NCI-H510A treated with DMSO at 0.1 percent for 48 hours (cell line): Measurements from ENCODE around the gene PKN2.
"Not testable (repeated sequence)": the region's sequence is repeated elsewhere in the genome, so short reads cannot be mapped to it uniquely, and the experiment has no call there.

ENCODE experiments used
- DNase-seq: peaks from one replicate; lab custom pipeline; 2025; lab: John Stamatoyannopoulos, UW

Gene PKN2

DNA sequence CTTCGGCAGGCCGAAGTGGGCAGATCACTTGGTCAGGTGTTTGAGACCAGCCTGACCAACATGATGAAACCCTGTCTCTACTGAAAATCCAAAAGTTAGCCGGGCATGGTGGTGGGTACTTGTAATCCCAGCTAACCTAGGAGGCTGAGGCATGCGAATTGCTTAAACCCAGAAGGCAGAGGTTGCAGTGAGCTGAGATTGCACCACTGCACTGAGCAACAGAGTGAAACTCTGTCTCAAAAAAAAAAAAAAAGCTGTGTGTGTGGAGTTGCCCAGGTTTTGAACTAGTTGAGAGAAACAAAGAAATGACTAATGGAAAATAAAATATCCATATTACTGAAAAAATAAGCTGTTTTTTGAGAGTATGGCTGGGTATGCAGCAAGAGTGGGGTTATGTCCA, 107.1 kb downstream of the PKN2 start:
- no peak for DNase-seq

DNA sequence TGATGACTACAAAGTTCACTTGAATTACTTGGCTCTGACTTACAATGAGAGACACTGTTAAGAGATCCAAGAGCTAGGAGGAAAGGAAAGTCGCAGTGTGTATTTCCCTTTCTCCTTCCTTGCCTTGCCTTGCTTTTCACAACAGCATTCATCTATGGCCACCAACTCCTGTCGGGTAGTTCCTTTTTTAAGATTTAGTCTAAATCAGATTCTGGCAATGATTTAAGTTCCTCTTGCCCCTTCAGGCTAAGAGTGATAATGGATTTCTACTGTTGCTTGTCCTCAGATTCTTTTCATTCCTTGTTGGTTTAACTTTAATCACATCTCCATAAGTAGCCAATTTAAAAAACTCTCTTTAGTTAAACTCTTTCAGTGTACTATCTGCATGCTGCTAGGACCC, 115.4 kb downstream of the PKN2 start:
- DNase-seq = no peak

DNA sequence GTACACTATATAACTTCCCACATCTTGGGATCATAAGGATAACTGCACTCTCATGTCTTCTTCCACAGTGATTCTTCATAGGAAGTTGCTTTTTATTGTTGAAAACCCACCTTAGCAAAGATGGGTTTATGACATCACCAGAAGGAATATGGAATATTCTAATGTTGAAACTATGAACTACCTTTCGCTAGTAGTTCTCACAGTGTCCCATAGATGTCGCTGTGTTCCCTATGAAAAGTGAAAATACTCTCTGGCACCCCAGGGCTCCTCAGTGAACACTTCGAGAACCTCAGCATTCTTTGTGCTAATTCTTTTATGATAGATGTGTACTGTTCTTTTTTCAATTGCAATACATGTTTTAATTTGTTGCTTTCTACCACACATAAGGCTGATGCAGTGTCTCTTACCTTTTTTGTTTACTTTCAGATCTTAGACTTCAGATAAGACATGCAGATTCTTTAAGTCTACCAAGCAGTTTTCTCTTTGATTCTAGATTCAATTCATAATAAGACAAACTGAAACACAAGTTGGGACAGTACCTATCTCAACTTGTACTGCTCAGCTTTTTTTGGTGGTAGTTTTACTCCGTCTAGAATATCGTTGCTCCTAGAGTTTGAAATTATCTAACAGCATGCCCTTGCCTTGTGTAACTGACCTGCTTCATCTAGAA, 116.4 kb downstream of the PKN2 start:
- DNase-seq = no peak

DNA sequence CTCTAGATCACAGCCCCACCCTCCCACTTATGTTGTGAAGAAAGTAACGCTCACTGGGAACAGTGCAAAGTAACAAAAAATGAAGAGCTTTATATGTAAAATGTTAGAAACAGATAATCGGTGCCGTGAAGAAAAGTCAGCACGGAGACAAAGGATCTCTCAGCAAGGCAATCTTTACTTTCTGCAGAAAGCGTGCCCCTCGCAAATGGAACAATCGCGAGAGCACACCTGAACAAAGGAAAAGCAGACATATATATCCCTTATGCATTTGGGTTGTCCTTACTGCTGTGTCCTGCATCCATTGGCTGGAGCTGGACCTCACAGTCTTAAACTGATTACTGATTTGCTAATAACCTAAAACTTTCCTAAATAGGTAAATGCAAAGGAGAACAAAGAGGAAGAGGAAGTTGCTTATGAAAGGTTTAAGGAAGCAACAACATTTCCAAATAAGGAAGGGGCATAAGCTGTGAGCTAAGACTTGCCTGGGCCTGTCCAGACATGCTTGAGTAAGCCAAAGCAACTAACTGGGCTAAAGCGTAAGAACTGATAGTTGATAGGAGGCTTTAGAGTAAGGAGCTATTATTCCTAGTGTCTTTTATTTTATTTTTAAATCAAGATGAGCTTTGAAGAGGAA, 117.6 kb downstream of the PKN2 start:
- no peak for DNase-seq

DNA sequence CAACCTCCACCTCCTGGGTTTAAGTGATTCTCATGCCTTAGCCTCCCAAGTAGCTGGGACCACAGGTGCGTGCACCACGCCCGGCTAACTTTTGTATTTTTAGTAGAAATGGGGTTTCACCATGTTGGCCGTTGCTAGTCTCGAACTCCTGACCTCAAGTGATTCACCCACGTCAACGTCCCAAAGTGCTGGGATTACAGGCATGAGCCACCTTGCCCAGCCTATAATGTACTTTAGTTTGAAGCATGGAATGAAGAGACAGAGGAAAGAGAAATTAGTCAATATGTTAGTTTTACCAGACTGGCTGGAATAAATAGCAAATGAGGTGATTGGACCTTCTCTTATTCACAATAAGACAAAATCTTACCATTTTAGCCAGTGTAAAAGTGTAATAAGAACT, 118.3 kb downstream of the PKN2 start:
- no peak for DNase-seq

DNA sequence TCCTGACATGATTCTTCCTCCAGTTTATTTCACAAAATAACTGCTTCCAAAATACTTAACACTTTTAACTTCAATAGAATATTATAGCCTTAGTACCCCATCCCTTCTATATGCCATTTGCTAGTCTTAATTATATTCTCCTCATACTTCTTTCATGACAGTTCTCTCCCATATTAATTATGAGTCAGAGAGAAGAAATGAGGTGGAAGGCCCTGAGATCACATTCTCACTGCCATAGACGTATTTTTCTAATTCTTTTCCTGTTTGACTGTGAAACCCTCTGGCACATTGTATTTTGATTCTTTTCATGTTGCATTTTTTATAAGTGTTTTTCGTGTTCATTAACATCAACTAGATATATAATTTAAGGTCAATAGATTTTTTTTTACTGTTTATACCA, 118.9 kb downstream of the PKN2 start:
- no peak for DNase-seq

DNA sequence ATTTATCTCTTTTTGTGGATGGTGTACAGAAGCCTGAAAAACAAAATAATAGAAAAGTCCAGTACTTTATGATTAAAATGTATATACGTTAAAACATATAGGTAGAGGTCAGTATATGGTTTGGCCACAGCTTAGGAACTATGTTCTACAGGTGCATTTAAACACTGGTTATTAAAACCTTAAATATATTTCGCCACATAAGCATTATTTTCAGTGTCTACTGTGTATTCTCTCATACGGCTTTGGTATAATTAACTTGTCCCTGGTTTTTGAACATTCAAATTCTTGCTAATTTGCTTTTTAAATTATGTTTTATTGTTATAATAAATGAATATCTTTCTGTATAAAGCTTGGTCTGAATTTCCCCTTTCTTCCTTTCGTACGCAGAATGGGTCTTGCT, 119.4 kb downstream of the PKN2 start:
- no peak for DNase-seq

DNA sequence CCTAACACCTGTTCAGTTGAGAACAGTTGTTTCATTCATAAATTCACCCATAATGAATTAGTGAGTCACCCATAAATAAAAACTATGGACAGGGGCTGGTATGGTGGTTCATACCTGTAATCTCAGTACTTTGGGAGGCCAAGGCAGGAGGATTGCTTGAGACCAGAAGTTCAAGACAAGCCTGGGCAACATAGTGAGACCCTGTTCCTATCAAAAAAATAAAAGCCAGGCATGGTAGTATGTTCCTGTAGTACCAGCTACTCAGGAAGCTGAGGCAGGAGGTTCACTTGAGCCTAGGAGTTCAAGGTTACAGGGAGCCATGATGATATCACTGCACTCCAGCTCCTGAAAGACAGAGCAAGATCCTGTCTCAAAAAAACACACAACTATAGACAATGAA, 128.3 kb downstream of the PKN2 start:
- no peak for DNase-seq

DNA sequence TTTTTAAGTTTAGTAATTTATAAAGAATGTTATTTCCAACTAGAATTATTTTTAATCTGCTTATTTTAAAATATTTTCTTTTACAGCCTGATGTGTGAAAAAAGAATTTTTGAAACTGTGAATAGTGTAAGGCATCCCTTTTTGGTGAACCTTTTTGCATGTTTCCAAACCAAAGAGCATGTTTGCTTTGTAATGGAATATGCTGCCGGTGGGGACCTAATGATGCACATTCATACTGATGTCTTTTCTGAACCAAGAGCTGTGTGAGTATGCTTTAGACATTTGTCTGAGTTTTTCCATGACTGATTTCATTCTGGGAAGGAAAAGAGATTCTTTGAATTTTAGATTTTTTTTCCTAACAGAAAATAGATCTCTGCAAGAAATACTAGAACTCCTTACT, 129.4 kb downstream of the PKN2 start:
- no peak for DNase-seq

DNA sequence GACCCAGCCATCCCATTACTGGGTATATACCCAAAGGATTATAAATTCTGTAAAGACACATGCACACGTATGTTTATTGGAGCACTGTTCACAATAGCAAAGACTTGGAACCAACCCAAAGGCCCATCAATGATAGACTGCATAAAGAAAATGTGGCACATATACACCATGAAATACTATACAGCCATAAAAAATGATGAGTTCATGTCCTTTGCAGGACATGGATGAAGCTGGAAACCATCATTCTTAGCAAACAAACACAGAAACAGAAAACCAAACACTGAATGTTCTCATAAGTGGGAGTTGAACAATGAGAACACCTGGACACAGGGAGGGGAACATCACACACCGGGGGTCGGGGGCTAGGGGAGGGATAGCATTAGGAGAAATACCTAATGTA, 135.6 kb downstream of the PKN2 start:
- DNase-seq = not testable (repeated sequence)

DNA sequence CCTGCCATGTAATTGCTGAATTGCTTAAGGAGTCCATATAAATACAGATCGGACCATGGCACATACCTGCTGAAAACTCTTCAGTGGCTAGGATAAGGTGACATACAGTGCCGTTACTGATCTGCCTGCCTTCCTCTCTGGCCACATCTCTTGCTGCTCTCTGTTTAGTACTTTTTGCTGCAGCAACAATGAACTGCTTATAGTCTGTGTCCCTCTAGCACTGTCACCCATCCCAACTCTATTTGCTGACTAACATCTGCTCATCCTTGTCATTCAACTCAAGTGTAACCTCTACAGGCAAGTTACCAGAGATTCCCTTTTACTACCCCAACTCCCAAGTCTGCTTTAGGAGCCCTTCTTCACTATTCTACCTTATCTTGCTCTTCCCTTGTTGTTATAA, 141.6 kb downstream of the PKN2 start:
- peak; percentile 90 for DNase-seq

DNA sequence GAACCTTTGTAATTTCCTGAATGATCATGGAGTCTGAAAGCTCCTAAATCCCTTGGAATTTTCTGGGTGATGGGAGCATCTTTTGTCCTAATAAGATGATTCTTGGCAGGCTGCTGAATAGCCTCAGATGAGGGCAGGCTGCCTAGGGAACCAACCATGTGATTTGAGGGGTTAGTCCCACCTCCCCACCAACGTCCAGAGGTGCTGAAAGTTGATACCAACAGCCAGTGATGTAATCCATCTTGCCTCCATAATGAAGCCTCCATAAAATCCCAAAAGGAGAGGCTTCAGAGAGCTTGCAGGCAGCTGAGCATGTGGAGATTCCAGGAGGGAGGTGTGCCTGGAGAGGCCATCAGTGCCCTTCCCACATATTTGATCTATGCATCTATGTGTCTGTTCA, 163.6 kb downstream of the PKN2 start:
- no peak for DNase-seq

DNA sequence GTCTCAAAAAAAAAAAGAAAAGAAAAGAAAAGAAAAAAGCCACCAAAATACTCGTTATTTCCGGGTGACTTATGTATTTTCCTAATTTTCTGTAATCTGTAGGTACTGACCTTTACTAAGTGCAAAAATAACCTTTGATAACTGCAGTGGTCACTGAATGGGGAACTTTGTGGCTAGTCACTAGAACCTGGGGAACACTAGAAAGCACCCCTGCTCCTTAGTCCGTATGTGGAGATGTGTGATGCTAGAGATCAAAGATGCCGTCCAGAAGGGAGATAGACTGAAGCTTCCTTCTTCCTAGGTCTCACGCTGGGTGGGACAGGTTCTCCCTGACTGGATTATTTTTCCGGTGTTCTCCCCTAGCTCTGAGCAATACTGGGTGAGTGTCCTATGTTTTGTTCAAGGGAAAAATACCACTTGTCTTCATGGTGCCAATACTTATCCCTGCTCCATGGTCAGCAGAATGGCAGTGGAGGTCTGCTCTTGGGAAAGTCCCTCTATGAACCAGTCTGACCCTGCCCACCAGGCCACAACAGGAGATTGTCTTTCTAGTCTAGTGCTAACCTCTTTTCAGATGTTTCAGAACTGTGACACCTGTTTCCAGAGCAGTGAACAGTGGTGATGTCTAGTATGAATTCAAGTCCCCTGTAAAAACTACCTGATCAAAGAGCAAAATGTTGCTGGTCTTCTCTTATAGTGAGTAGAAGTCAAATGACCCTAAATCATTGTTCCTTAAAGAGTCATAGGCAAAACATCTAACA, 167.4 kb downstream of the PKN2 start:
- no peak for DNase-seq

DNA sequence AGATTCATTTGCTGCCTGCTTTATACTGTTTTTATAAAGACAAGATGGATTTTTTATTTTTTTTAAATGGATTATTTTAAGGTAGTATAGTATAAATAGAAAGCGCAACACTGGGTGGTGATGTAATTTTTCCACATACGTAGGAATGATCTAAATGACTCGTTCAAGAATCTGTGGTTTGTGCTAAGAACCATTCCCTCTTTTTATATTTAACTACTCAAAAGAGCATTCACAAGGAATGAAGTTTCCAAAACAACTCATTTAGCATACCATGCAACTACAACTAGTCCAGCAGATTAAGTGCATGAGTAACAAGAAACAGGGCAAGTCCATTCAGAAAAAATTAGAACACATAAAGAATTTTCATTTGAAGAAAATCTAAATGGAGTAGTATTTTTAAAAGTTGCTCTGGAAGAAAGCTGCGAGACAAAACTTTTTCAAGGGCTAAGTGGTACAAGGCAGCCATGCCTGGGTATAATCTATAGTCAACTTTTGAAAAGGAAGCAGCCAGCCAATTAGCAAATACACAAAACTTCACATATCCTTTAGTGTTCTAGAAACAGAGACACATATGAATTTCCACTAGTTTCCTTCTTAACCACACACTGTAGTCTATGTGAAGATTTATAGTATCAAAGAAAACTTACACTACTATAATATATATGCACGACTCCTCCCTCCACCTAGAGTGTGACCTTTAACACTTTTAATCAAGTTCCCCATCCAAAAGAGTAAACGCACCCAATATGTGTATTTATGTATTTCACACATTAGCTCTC, 183.9 kb downstream of the PKN2 start:
- no peak for DNase-seq

DNA sequence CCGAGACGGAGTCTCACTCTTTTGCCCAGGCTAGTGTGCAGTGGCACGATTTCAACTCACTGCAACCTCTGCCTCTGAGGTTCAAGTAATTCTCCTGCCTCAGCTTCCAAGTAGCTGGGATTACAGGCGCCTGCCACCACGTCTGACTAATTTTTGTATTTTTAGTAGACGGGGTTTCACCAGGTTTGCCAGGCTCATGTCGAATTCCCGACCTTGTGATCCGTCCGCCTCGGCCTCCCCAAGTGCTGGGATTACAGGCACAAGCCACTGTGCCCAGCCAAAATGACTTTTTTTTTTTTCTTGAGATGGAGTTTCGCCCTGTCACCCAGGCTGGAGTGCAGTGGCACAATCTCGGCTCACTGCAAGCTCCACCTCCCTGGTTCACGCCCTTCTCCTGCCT, 185.6 kb downstream of the PKN2 start:
- DNase-seq = not testable (repeated sequence)

DNA sequence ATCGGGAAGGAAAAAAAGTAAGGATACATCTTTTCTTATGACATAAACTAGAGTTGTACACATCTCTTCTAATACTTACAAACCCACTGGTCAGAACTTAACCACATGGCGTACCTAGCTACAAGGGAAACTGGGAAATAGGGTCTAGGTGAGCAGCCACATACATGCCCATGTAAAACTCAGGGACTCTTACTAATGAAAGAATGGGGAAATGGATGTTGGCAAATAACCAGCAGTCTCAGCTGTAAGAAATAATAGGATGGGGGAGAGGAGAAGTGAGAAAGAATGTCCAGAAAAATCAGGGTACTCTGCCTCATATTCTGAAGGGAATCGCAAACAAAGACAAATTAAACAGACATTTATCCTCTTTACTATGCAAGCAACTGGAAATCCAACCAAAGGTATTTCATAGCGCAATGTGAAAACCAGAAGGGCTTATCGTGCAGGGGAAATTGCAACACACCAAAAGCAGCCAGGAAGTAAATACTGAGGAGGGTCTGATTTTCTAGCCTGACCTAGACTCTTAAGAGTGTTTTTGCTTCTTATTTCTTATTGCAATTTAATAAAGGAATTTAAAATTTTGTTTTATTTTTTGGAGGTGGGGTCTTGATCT, 189.8 kb downstream of the PKN2 start:
- DNase-seq = no peak

DNA sequence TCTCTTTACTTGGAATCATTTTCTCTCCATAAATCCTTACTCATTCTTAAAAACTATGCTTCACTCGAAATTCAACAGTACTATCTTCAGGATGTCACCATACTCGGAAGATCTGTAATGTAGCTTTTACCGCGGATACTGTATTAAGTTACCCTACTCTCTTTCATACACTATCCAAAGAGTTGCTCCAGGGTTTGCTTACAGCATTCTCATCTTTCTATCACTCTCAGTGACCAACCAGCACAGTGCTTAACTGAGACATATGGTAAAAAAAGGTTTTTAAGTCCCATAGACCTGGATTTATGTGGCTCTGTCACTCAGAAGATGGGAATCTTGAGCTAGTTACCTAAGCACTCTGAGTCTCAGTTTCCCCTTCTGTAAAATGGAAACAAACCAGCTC, 191.5 kb downstream of the PKN2 start:
- no peak for DNase-seq

DNA sequence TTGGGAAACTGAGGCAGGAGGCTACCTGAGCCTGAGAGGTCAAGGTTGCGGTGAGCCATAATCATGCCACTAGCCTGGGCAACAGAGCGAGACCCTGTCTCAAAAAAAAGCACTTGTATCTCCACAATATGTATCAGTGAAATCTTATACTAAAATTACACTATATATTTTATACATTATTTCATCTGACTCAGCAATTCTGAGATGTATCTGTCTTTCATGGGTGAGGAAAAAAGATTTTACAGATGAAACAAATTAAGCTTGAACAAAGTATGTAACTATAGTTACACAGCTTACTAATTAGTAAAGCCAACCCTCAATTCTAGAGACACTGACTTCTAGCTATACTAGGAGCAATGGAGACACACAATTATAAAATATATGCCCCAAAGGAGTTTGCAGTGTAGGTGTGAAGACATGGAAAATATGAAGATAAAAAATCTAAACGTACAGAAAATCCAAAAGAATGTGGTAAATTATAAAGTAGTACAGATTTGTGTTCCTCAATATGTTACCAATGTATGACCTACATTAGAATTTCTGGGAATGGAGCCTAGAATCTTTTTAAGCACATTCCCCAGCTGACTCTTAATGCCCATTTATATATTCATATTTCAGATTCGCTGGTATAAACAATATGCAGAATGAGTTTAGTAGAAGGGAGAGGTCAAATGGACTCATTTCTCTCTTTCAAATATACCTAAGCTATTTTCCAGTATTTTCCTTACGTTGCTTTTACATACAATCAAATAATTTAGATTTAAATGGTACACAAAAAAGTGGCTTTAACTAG, 192.7 kb downstream of the PKN2 start:
- DNase-seq = no peak

DNA sequence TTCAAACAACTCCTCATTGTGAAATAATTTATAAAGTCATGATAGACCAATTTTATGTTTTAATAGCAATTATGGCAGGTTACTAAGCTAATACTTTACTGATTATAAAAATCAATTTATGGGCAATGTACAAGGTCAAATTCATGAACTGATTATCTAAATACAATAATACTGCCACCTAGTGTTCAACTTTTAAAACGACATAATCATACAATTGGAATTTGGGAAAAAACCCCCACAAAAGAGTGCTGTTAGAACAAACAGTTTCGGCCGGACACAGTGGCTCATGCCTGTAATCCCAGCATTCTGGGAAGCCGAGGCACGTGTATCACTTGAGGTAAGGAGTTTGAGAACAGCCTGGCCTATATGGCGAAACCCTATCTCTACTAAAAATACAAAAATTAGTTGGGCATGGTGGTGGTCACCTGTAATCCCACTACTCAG, 193.3 kb downstream of the PKN2 start:
- DNase-seq = peak; percentile 70

DNA sequence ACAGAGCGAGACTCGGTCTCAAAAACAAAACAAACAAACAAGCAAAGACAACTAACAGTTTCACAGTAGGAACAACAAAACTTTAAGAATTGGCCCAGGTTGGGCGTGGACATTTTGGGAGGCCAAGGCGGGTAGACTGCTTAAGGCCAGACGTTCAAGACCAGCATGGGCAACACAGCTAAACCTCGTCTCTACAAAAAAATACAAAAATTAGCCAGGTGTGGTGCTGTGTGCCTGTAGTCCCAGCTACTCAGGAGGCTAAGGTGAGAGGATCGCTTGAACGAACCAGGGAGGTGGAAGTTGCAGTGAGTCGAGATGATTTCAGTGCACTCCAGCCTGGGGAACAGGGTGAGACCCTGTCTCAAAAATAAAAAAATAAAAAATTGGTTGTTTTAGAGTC, 193.8 kb downstream of the PKN2 start:
- DNase-seq = no peak

DNA sequence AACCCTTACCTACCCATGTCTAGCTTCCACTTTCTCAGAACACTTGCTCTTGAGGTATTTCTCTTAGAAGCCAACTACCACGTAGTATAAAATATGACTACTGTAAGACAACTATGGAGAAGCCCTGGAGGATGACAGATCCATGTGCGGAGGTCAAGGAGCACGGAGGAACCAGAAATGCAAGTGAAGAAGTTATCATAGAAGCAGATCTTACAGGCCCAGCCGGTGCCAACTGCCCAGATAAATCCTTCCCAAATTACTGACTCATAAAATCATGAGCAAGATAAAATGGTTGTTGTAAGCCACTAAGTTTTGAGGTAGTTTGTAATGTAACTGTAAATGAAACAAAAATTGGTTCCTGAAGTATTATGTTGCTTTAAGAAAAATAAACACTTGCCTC, 194.7 kb downstream of the PKN2 start:
- no peak for DNase-seq
